GM12878 (cell line): Measurements from ENCODE around the gene SEC23A. TPM values are rescaled to one million over a fixed set of nuclear protein-coding genes. Genes with fewer than 3 reads are reported as not detected.

ENCODE experiments used
- ATAC-seq: fragments of 200-7000 bp; cut with Tn5 transposase; 3 replicates; pipeline ENCODE4 v1.9.1; 2020; ENCODE audit warnings: mild to moderate bottlenecking, moderate library complexity
- BruUV-seq: library from RNA; stranded (reverse); fragments of 400-500 nt; replicated peaks from 2 replicates; lab custom pipeline; 2021; lab: Mats Ljungman, UMichigan
- CTCF ChIA-PET: fragments of 300-600 bp; sonication (Branson Sonifier 250); formaldehyde crosslinking; extraction: SDS; loops from one replicate; lab custom pipeline; 2021; ENCODE audit warnings: inconsistent platforms; lab: Yijun Ruan, JAX
- POLR2A ChIA-PET: fragments of 350-600 bp; formaldehyde crosslinking; extraction: SDS; loops from one replicate; lab custom pipeline; 2021; ENCODE audit warnings: inconsistent platforms; lab: Charles Lee
- RAD21 ChIA-PET: fragments of 300-600 bp; sonication (Branson Sonifier 250); formaldehyde crosslinking; loops from one replicate; lab custom pipeline; 2023; ENCODE audit warnings: antibody characterized with exemption; ENCODE audit not compliant: unreplicated experiment; lab: Charles Lee
- SMC1A ChIA-PET: fragments of 300-600 bp; sonication (Branson Sonifier 250); formaldehyde crosslinking; loops from one replicate; lab custom pipeline; 2023; ENCODE audit not compliant: unreplicated experiment, uncharacterized antibody; lab: Charles Lee
- DNase-seq: peaks from one replicate; pipeline ENCODE4 v3.0.0-alpha.2; 2011; ENCODE audit warnings: low read depth, low spot score
- FAIRE-seq: peaks from 3 replicates; lab custom pipeline; 2011; peaks lifted over from hg19 to GRCh38; lab: Jason Lieb, UNC
- H2AFZ ChIP-seq: 2 replicates; pipeline ENCODE4 v1.6.0; 2011; ENCODE audit warnings: low read depth, low read length, control low read depth; ENCODE audit not compliant: control insufficient read depth
- H3K27ac ChIP-seq: 2 replicates; pipeline ENCODE4 v1.5.1; 2011; ENCODE audit warnings: control low read depth; ENCODE audit not compliant: control insufficient read depth, insufficient read depth
- H3K27me3 ChIP-seq, 2 experiments: replicated peaks in 1 of 2; 2 replicates each; pipeline versions ENCODE4 v1.6.0 to v1.6.1; 2011; ENCODE audit warnings: low read length in 1 of 2; ENCODE audit not compliant: control insufficient read depth in 2 of 2, insufficient read depth in 2 of 2
- H3K36me3 ChIP-seq, 2 experiments: 2 replicates each; pipeline ENCODE4 v1.5.1; 2011; ENCODE audit warnings: low read length in 1 of 2; ENCODE audit not compliant: control insufficient read depth in 2 of 2, insufficient read depth in 2 of 2
- H3K4me1 ChIP-seq: 2 replicates; pipeline ENCODE4 v1.6.1; 2011; ENCODE audit warnings: mild to moderate bottlenecking, low read length, moderate library complexity, mixed read lengths; ENCODE audit not compliant: control insufficient read depth, insufficient read depth
- H3K4me2 ChIP-seq: 2 replicates; pipeline ENCODE4 v1.6.0; 2011; ENCODE audit warnings: control low read depth; ENCODE audit not compliant: control insufficient read depth, insufficient read depth
- H3K4me3 ChIP-seq: fragments of 200-600 bp; sonication (generic); 2 replicates; pipeline ENCODE4 v1.5.1; 2016
- H3K79me2 ChIP-seq: 2 replicates; pipeline ENCODE4 v1.6.0; 2011; ENCODE audit warnings: low read length; ENCODE audit not compliant: control insufficient read depth, insufficient read depth
- H3K9ac ChIP-seq: 2 replicates; pipeline ENCODE4 v1.8.0; 2011; ENCODE audit warnings: low read length, control low read depth, mixed read lengths; ENCODE audit not compliant: control insufficient read depth, insufficient read depth
- H3K9me3 ChIP-seq: replicated peaks from 3 replicates; pipeline ENCODE4 v1.5.1; 2011; ENCODE audit warnings: mild to moderate bottlenecking, low read length; ENCODE audit not compliant: control insufficient read depth, insufficient read depth
- H4K20me1 ChIP-seq: 2 replicates; pipeline ENCODE4 v1.6.0; 2011; ENCODE audit not compliant: control insufficient read depth, insufficient read depth
- BCL11A ChIP-seq: IDR thresholded peaks from 2 replicates; pipeline ENCODE4 v1.6.1; 2011; ENCODE audit warnings: low read depth, low read length
- BMI1 ChIP-seq: fragments of 450-650 bp; IDR thresholded peaks from 2 replicates; pipeline ENCODE4 v1.6.1; 2016; ENCODE audit warnings: mild to moderate bottlenecking, moderate library complexity, borderline replicate concordance
- CREB1 ChIP-seq: IDR thresholded peaks from 2 replicates; pipeline ENCODE4 v1.6.1; 2012; ENCODE audit warnings: low read depth, mild to moderate bottlenecking, inconsistent platforms
- EGR1 ChIP-seq, 2 experiments: IDR thresholded peaks; 1 replicate in 1 of 2; 2 replicates in 1 of 2; pipeline ENCODE4 v1.6.1; 2011 to 2012; ENCODE audit warnings: low read depth in 2 of 2, low read length in 2 of 2, borderline replicate concordance in 1 of 2, mild to moderate bottlenecking in 1 of 2, moderate library complexity in 1 of 2
- LARP7 ChIP-seq: fragments of 450-650 bp; IDR thresholded peaks from 2 replicates; pipeline ENCODE4 v1.6.1; 2017; ENCODE audit warnings: mild to moderate bottlenecking
- MYC ChIP-seq: IDR thresholded peaks from 2 replicates; pipeline ENCODE4 v1.6.1; 2011; ENCODE audit warnings: mild to moderate bottlenecking, low read length, moderate library complexity, inconsistent platforms; ENCODE audit not compliant: insufficient read depth, insufficient replicate concordance, insufficient read length, severe bottlenecking
- NFIC ChIP-seq: IDR thresholded peaks from 2 replicates; pipeline ENCODE4 v1.6.1; 2012; ENCODE audit warnings: low read depth, mild to moderate bottlenecking, inconsistent platforms, low read length, moderate library complexity
- NR2C1 ChIP-seq: fragments of 450-650 bp; IDR thresholded peaks from 2 replicates; pipeline ENCODE4 v1.6.1; 2017; ENCODE audit warnings: antibody characterized with exemption, mild to moderate bottlenecking, moderate library complexity
- PAX8 ChIP-seq: fragments of 450-650 bp; IDR thresholded peaks from 2 replicates; pipeline ENCODE4 v1.6.1; 2017; ENCODE audit warnings: mild to moderate bottlenecking, moderate library complexity
- PML ChIP-seq: IDR thresholded peaks from 2 replicates; pipeline ENCODE4 v1.6.1; 2012; ENCODE audit warnings: low read length, inconsistent platforms
- SMAD5 ChIP-seq: IDR thresholded peaks from 2 replicates; pipeline ENCODE4 v1.6.1; 2016; ENCODE audit warnings: antibody characterized with exemption, low read depth
- SMARCA5 ChIP-seq: fragments of 450-650 bp; IDR thresholded peaks from 2 replicates; pipeline ENCODE4 v1.6.1; 2017; ENCODE audit warnings: mild to moderate bottlenecking
- SRF ChIP-seq, 2 experiments: IDR thresholded peaks; 2 replicates each; pipeline ENCODE4 v1.6.1; 2011; ENCODE audit warnings: low read depth in 2 of 2, low read length in 2 of 2, mild to moderate bottlenecking in 1 of 2, moderate library complexity in 1 of 2
- TBL1XR1 ChIP-seq: IDR thresholded peaks from 2 replicates; pipeline ENCODE4 v1.6.1; 2012; ENCODE audit warnings: low read depth, low read length, improper control_type of control experiment
- TCF3 ChIP-seq: IDR thresholded peaks from 2 replicates; pipeline ENCODE4 v1.6.1; 2012; ENCODE audit warnings: low read depth, mild to moderate bottlenecking, low read length, borderline replicate concordance; ENCODE audit not compliant: insufficient read depth
- TCF7 ChIP-seq: IDR thresholded peaks from 2 replicates; pipeline ENCODE4 v1.6.1; 2014; ENCODE audit warnings: antibody characterized with exemption, borderline replicate concordance
- ZNF217 ChIP-seq: fragments of 450-650 bp; IDR thresholded peaks from 2 replicates; pipeline ENCODE4 v1.6.1; 2017; ENCODE audit warnings: antibody characterized with exemption, mild to moderate bottlenecking
- WGBS: methylation state at CpG from one replicate; pipeline ENCODE4 v1.1.6; 2016; ENCODE audit warnings: low lambda C conversion rate; ENCODE audit not compliant: insufficient replicate concordance, insufficient coverage; ENCODE audit errors: missing lambda C conversion rate; 5-methylcytosine and 5-hydroxymethylcytosine counted together
- in situ Hi-C: fragments of 300-500 bp; cut with MboI; formaldehyde crosslinking; loops from 9 replicates; pipeline ENCODE4 v1.14.3; 2018; ENCODE audit warnings: mixed read lengths
- intact Hi-C: fragments of 100-400 bp; cut with micrococcal nuclease; formaldehyde crosslinking; loops from one replicate; pipeline ENCODE4 v1.14.2; 2022; ENCODE audit not compliant: unreplicated experiment
- polyA plus RNA-seq, 11 experiments: library from polyadenylated mRNA; depleted of rRNA in 4 of 11; unstranded in 6 of 11; stranded (reverse) in 5 of 11; fragments of >200 nt; fragmentation: Nextera tagmentation in 4 of 11; fragmentation: Illumina TruSeq in 1 of 11; extraction: Ambion mirVana in 4 of 11; extraction: Trizol in 1 of 11; gene quantifications; 1 replicate in 1 of 11; 2 replicates in 10 of 11; pipeline versions ENCODE4 v1.2.1 to v1.2.3, GENCODE V29; 2011 to 2016; ENCODE audit warnings: inconsistent platforms in 2 of 11, missing spikeins in 2 of 11, low read depth in 1 of 11
- total RNA-seq, 4 experiments: library from RNA; depleted of rRNA in 3 of 4; stranded (reverse); fragments of >200 nt in 3 of 4; fragmentation: Illumina TruSeq in 1 of 4; extraction: Trizol in 1 of 4; gene quantifications; 2 replicates each; pipeline versions ENCODE4 v1.2.1 to v1.2.3, GENCODE V29; 2013 to 2021
- TF ChIP-seq, protein P1 (sequence below): fragments of 450-650 bp; IDR thresholded peaks from 2 replicates; pipeline ENCODE4 v1.6.1; 2016; ENCODE audit warnings: mild to moderate bottlenecking
- TF ChIP-seq, protein P2 (sequence below): fragments of 450-650 bp; IDR thresholded peaks from 2 replicates; pipeline ENCODE4 v1.6.1; 2017; ENCODE audit warnings: mild to moderate bottlenecking
- TF ChIP-seq, protein P3 (sequence below): fragments of 450-650 bp; IDR thresholded peaks from 2 replicates; pipeline ENCODE4 v1.6.1; 2017; ENCODE audit warnings: low read depth, mild to moderate bottlenecking, moderate library complexity

SEC23A gene
- total and polyA plus RNA-seq, 10 of the 15 experiments (the other 5 are each of a cell fraction or from before 2014, with no cell fraction given), result 13.6 to 63.8 (median 37.3) TPM

DNA sequence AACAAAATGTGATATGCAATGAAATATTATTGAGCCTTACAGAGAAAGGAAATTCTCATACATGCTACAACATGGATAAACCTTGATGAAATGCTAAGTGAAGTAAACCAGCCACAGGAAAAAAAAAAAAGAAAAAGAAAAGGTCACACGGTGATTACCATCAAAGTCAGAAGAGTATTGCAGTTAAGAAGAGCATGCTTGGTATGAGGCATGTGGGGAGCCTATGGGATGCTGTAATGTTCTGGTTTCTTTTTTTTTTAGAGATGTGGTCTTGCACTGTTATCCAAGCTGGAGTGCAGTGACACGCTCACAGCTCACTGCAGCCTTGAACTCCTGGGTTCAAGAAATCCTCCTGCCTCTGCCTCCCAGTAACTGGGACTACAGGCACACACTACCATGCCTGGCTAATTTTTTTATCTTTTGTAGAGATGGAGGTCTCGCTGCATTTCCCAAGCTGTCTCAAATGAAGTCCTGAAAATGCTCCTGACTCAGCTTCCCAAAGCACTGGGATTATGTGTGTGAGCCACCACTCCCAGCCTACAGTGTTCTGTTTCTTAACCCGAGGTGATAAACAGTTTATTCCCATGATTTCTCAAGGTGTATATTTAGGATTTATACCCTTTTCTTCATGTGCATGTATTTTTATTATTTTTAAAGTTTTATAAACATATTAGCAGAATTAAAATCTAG is 96.2 kb downstream of the SEC23A start:
- WGBS, result 44% methylated on average over 4 of the region's 4 CpGs

More for the DNA sequence above, 96.2 kb downstream of the SEC23A start:
- in situ Hi-C loops (loop anchor here (25.0 kb wide), 1 partner anchor 1770 kb away; no protein-coding TSS in a partner anchor), intact Hi-C loops (no loop called here)
- no peak overlapping the region for H3K4me3 ChIP-seq
- no peak overlapping the region for H3K4me2 ChIP-seq
- no peaks in the 10 kb centered on the region for H3K36me3 ChIP-seq
- DNase-seq (no peak), FAIRE-seq (no peak), ATAC-seq (no peak)
- TF ChIP-seq BCL11A, result no peak
- no peak for TF ChIP-seq ZNF217
- TF ChIP-seq MYC, result no peak
- TF ChIP-seq TBL1XR1, result no peak
- no peak for TF ChIP-seq CREB1
- no peak for TF ChIP-seq BMI1
- no peak for TF ChIP-seq TCF7
- TF ChIP-seq SRF (IDR thresholded peaks at IDR 0.05; ENCODE audit: low read depth in 2 of 2, low read length in 2 of 2), result no peak
- TF ChIP-seq NFIC, result no peak
- TF ChIP-seq PAX8, result no peak
- TF ChIP-seq, protein P1, sequence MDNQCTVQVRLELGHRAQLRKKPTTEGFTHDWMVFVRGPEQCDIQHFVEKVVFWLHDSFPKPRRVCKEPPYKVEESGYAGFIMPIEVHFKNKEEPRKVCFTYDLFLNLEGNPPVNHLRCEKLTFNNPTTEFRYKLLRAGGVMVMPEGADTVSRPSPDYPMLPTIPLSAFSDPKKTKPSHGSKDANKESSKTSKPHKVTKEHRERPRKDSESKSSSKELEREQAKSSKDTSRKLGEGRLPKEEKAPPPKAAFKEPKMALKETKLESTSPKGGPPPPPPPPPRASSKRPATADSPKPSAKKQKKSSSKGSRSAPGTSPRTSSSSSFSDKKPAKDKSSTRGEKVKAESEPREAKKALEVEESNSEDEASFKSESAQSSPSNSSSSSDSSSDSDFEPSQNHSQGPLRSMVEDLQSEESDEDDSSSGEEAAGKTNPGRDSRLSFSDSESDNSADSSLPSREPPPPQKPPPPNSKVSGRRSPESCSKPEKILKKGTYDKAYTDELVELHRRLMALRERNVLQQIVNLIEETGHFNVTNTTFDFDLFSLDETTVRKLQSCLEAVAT, result no peak
- no peak for TF ChIP-seq SMAD5
- TF ChIP-seq LARP7, result no peak
- TF ChIP-seq, protein P2, sequence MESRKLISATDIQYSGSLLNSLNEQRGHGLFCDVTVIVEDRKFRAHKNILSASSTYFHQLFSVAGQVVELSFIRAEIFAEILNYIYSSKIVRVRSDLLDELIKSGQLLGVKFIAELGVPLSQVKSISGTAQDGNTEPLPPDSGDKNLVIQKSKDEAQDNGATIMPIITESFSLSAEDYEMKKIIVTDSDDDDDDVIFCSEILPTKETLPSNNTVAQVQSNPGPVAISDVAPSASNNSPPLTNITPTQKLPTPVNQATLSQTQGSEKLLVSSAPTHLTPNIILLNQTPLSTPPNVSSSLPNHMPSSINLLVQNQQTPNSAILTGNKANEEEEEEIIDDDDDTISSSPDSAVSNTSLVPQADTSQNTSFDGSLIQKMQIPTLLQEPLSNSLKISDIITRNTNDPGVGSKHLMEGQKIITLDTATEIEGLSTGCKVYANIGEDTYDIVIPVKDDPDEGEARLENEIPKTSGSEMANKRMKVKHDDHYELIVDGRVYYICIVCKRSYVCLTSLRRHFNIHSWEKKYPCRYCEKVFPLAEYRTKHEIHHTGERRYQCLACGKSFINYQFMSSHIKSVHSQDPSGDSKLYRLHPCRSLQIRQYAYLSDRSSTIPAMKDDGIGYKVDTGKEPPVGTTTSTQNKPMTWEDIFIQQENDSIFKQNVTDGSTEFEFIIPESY, result no peak
- no peak for TF ChIP-seq PML
- no peak for TF ChIP-seq SMARCA5
- TF ChIP-seq TCF3, result no peak
- TF ChIP-seq EGR1 (IDR thresholded peaks at IDR 0.05; ENCODE audit: borderline replicate concordance in 1 of 2, low read depth in 2 of 2, low read length in 2 of 2), result no peak
- no peak for TF ChIP-seq NR2C1
- TF ChIP-seq, protein P3, sequence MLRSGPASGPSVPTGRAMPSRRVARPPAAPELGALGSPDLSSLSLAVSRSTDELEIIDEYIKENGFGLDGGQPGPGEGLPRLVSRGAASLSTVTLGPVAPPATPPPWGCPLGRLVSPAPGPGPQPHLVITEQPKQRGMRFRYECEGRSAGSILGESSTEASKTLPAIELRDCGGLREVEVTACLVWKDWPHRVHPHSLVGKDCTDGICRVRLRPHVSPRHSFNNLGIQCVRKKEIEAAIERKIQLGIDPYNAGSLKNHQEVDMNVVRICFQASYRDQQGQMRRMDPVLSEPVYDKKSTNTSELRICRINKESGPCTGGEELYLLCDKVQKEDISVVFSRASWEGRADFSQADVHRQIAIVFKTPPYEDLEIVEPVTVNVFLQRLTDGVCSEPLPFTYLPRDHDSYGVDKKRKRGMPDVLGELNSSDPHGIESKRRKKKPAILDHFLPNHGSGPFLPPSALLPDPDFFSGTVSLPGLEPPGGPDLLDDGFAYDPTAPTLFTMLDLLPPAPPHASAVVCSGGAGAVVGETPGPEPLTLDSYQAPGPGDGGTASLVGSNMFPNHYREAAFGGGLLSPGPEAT, result no peak
- ChIA-PET SMC1A (no interaction called here), CTCF (interaction anchor here (1.1 kb wide), 1 partner anchor 10 kb away, joined by 5 read pairs; no protein-coding TSS in a partner anchor), POLR2A (no interaction called here), RAD21 (no interaction called here)
- no peak overlapping the region for H2AFZ ChIP-seq
- no peaks in the 10 kb centered on the region for H3K79me2 ChIP-seq
- H3K27me3 ChIP-seq, result no peaks in the 10 kb centered on the region
- no TSS peak for BruUV-seq
- no peak overlapping the region for H3K9ac ChIP-seq
- H4K20me1 ChIP-seq, result no peaks in the 10 kb centered on the region
- no peak overlapping the region for H3K27ac ChIP-seq
- H3K4me1 ChIP-seq, result no peaks in the 10 kb centered on the region
- no peaks in the 10 kb centered on the region for H3K9me3 ChIP-seq
